ENCODE results near the gene ELL. TPM values are rescaled to one million over a fixed set of nuclear protein-coding genes. Genes with fewer than 3 reads are reported as not detected.
A peak's percentile ranks its signal among the peaks of the same experiment; 100 is the strongest.

The ELL gene
- total RNA-seq, 3 donors from 2014 or later (not counting 1 experiment from before 2014, with no cell fraction given): 61.1 to 64.3 (median 63.8) TPM

DNA sequence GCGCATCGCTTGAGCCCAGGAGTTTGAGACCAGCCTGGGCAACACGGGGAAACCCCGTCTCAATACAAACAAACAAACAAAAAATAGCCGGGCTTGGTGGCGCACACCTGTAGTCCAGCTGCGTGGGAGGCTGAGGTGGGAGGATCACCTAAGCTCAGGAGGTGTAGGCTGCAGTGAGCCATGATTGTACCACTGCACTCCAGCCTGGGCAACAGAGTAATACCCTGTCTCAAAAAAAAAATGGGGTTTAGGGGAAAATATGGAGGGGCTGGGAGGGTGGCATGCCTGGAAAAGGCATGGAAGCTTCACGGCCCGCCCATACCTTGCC lies 82.0 kb downstream of the ELL start:
- Histone ChIP-seq H3K27me3 (ENCODE audit: control insufficient read depth, insufficient read depth, low read length) (no peaks in the 10 kb centered on the region), H3K36me3 (ENCODE audit: control insufficient read depth, insufficient read depth, low read length) (peaks cover 17% of the 10 kb centered on the region), H3K27ac (ENCODE audit: low read length) (no peak overlapping the region), H3K4me3 (ENCODE audit: low read length) (no peak overlapping the region), H3K4me1 (ENCODE audit: control insufficient read depth, insufficient read depth, low read length) (peaks cover 41% of the 10 kb centered on the region), H3K9me3 (ENCODE audit: control insufficient read depth, insufficient read depth, low read length) (peaks cover 8% of the 10 kb centered on the region)
- no peaks in the 10 kb centered on the region for H3K36me3 Mint-ChIP-seq
- TF ChIP-seq, protein P1, sequence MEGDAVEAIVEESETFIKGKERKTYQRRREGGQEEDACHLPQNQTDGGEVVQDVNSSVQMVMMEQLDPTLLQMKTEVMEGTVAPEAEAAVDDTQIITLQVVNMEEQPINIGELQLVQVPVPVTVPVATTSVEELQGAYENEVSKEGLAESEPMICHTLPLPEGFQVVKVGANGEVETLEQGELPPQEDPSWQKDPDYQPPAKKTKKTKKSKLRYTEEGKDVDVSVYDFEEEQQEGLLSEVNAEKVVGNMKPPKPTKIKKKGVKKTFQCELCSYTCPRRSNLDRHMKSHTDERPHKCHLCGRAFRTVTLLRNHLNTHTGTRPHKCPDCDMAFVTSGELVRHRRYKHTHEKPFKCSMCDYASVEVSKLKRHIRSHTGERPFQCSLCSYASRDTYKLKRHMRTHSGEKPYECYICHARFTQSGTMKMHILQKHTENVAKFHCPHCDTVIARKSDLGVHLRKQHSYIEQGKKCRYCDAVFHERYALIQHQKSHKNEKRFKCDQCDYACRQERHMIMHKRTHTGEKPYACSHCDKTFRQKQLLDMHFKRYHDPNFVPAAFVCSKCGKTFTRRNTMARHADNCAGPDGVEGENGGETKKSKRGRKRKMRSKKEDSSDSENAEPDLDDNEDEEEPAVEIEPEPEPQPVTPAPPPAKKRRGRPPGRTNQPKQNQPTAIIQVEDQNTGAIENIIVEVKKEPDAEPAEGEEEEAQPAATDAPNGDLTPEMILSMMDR (IDR thresholded peaks at IDR 0.05): no peak
- intact Hi-C loops (cut with micrococcal nuclease): no loop called here
- ATAC-seq: no peak
- peaks cover 15 to 55% of the 10 kb centered on the region in 2 donors for H3K4me1 Mint-ChIP-seq
- H3K27ac Mint-ChIP-seq: peak overlapping the region; percentile 77 to 98
- H3K9me3 Mint-ChIP-seq: peaks cover 4% of the 10 kb centered on the region in 2 donors
- WGBS (ENCODE audit: insufficient coverage): 93% methylated on average over 9 of the region's 9 CpGs
- no peak overlapping the region for H3K4me3 Mint-ChIP-seq
- no peaks in the 10 kb centered on the region for H3K27me3 Mint-ChIP-seq (ENCODE audit: low read depth in 2 of 2)
- DNase-seq: no peak

DNA sequence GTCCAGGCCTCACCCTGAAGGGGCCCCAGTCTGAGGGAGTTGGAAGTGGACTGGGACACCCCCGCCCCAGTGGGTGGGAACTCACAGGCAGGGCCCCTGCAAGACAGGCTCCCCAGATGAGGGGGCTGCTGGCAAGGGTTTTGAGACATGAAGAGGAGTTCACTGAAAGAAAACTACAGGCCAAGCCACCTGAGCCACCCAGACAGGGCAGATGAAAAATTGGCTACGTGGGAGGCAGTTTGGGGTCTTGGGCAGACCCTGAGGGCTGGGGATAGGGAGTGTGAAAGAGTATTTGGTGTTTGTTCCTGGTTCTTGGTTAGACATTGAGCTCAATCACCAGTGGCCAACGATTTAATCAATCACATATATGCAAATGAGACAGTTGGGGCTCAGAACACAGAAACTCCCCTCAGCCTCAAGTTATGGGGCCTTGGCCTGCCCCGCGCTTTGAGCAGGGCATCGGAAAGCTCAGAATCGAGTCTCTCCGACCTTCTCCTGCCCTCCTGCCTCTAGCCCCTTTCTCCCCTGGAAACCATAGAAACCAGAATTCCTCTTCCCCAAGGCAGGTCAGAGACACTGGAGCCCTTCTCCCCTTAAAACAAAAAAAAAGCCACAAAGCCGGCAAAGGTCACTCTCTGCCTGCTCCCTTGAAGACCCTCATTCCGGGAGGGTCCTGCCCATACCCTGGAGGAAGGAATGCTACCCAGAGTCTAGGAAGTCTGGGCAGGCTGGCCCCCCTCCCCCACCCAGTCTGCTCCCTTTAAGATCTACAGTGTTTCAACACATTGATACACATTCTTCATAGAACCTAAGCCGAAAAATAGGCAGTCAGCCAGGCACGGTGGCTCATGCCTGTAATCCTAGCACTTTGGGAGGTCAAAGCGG lies 82.6 kb downstream of the ELL start:
- Histone ChIP-seq H3K4me1 (ENCODE audit: control insufficient read depth, insufficient read depth, low read length) (peaks cover 44% of the 10 kb centered on the region), H3K4me3 (ENCODE audit: low read length) (no peak overlapping the region), H3K36me3 (ENCODE audit: control insufficient read depth, insufficient read depth, low read length) (peaks cover 12% of the 10 kb centered on the region), H3K27me3 (ENCODE audit: control insufficient read depth, insufficient read depth, low read length) (no peaks in the 10 kb centered on the region), H3K27ac (ENCODE audit: low read length) (no peak overlapping the region), H3K9me3 (ENCODE audit: control insufficient read depth, insufficient read depth, low read length) (peaks cover 8% of the 10 kb centered on the region)
- intact Hi-C loops (cut with micrococcal nuclease): no loop called here
- Mint-ChIP-seq H3K4me1 (peaks cover 15 to 59% of the 10 kb centered on the region in 2 donors), H3K4me3 (peak overlapping the region; percentile 49), H3K27me3 (ENCODE audit: low read depth in 2 of 2) (no peaks in the 10 kb centered on the region), H3K27ac (peak overlapping the region; percentile 11 to 72), H3K9me3 (peaks cover 4% of the 10 kb centered on the region in 2 donors), H3K36me3 (no peaks in the 10 kb centered on the region)
- no peak for ATAC-seq
- DNase-seq: peak in 1 of 2 donors; percentile 47
- 86% methylated on average over 13 of the region's 13 CpGs for WGBS (ENCODE audit: insufficient coverage)
- TF ChIP-seq, protein P1 (IDR thresholded peaks at IDR 0.05): no peak

DNA sequence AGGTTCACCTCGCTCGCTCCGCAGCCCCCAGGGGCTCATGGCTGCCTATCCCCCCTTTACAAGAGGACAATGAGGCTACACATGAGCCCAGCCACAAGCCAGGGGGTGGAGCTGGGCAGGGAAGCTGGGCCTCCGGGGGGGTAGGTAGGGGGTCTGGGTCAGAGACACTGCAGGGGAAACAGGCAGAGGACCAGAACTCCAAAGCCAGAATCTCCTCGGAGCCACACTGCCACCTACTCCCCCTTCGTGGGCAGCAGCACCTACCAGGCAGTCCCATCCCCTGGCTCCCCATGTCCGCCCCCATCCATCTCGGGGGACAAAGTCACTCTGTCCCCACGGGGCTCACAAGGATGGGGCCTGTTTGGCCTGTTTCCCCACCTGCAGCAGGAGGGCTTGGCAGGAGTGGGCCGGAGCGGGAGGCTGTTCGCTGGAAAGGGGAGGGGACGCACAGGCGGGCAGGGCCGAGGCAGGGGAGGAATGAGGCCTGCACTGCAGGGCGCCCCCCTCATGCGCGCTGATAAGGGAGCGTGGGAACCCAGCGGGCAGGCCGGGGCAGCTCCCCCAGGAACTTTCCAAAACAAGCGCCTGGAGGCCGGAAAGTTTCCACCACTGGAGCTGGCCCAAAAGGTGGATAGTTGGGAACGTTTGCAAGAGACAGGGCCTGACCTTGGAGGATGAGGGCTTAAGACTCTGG lies 83.4 kb downstream of the ELL start:
- no peak overlapping the region for H3K4me3 ChIP-seq (ENCODE audit: low read length)
- Mint-ChIP-seq H3K4me1 (peaks cover 15 to 62% of the 10 kb centered on the region in 2 donors), H3K9me3 (peaks cover 4% of the 10 kb centered on the region in 2 donors), H3K27me3 (ENCODE audit: low read depth in 2 of 2) (no peaks in the 10 kb centered on the region), H3K4me3 (no peak overlapping the region), H3K36me3 (no peaks in the 10 kb centered on the region), H3K27ac (peak overlapping the region in 1 of 2 donors; percentile 72)
- peaks cover 8% of the 10 kb centered on the region for H3K9me3 ChIP-seq (ENCODE audit: control insufficient read depth, insufficient read depth, low read length)
- H3K27ac ChIP-seq (ENCODE audit: low read length): peak overlapping the region; percentile 49
- ATAC-seq: no peak
- no peaks in the 10 kb centered on the region for H3K27me3 ChIP-seq (ENCODE audit: control insufficient read depth, insufficient read depth, low read length)
- peaks cover 4% of the 10 kb centered on the region for H3K36me3 ChIP-seq (ENCODE audit: control insufficient read depth, insufficient read depth, low read length)
- DNase-seq: no peak
- H3K4me1 ChIP-seq (ENCODE audit: control insufficient read depth, insufficient read depth, low read length): peaks cover 49% of the 10 kb centered on the region
- TF ChIP-seq, protein P1 (IDR thresholded peaks at IDR 0.05): no peak
- 65% methylated on average over 24 of the region's 24 CpGs for WGBS (ENCODE audit: insufficient coverage)
- intact Hi-C loops (cut with micrococcal nuclease): no loop called here

All from natural killer cell (primary cell).